ENCODE measurements around the gene SLC41A2. TPM values are rescaled to one million over a fixed set of nuclear protein-coding genes. Genes with fewer than 3 reads are reported as not detected.

The SLC41A2 gene
- total and polyA plus RNA-seq, 7 experiments from 2014 or later = 0.08 to 12.7 (median 2.1) TPM

- POLR2A ChIA-PET = no interaction called here
- no peak overlapping the region for H3K4me3 ChIP-seq (ENCODE audit: low read length)
These were observed 29.9 kb downstream of the SLC41A2 start for GRCh38 chr12:104928036-104928745.

GRCh38 chr12:104925501-104925900, 32.6 kb downstream of the SLC41A2 start:
- POLR2A ChIA-PET = no interaction called here
- CTCF ChIA-PET = no interaction called here
- no peak for DNase-seq
- Mint-ChIP-seq H3K27ac (no peak overlapping the region), H3K36me3 (peaks cover 0 to 22% (median 6%) of the 10 kb centered on the region in 5 donors), H3K27me3 (peaks cover 0 to 9% (median 0%) of the 10 kb centered on the region in 5 donors), H3K9me3 (peaks cover 0 to 20% (median 10%) of the 10 kb centered on the region in 11 donors), H3K4me1 (peaks cover 0 to 9% (median 0%) of the 10 kb centered on the region in 7 donors), H3K4me3 (no peak overlapping the region)
- H3K4me3 ChIP-seq (ENCODE audit: low read length) = no peak overlapping the region
- intact Hi-C loops (cut with micrococcal nuclease) = no loop called here
- H3K27me3 ChIP-seq (ENCODE audit: control insufficient read depth in 2 of 2, insufficient read depth in 2 of 2, low read length in 2 of 2) = no peaks in the 10 kb centered on the region
- no peaks in the 10 kb centered on the region for H3K36me3 ChIP-seq (ENCODE audit: control insufficient read depth in 2 of 3, insufficient read depth in 3 of 3, low read length in 3 of 3)
- peaks cover 0 to 4% (median 0%) of the 10 kb centered on the region in 3 experiments for H3K9me3 ChIP-seq (ENCODE audit: control insufficient read depth in 2 of 3, low read length in 3 of 3)
- no peak for ATAC-seq
- no peak overlapping the region for H3K27ac ChIP-seq (ENCODE audit: low read depth, low read length)
- H3K4me1 ChIP-seq (ENCODE audit: control insufficient read depth in 2 of 2, insufficient read depth in 2 of 2, low read length in 2 of 2) = no peaks in the 10 kb centered on the region

More at GRCh38 chr12:104928036-104928745, 29.9 kb downstream of the SLC41A2 start:
- intact Hi-C loops (cut with micrococcal nuclease) = no loop called here
- H3K4me1 Mint-ChIP-seq = peaks cover 0 to 23% (median 0%) of the 10 kb centered on the region in 7 donors
- CTCF ChIA-PET = no interaction called here
- peaks cover 0 to 12% (median 0%) of the 10 kb centered on the region in 5 donors for H3K36me3 Mint-ChIP-seq
- H3K9me3 Mint-ChIP-seq = peaks cover 0 to 2% (median 0%) of the 10 kb centered on the region in 11 donors
- DNase-seq (no peak), ATAC-seq (no peak)
- no peak overlapping the region for H3K27ac ChIP-seq (ENCODE audit: low read depth, low read length)
- H3K27ac Mint-ChIP-seq = no peak overlapping the region
- no peaks in the 10 kb centered on the region for H3K36me3 ChIP-seq (ENCODE audit: control insufficient read depth in 2 of 3, insufficient read depth in 3 of 3, low read length in 3 of 3)
- H3K27me3 Mint-ChIP-seq = peaks cover 0 to 4% (median 0%) of the 10 kb centered on the region in 5 donors
- H3K27me3 ChIP-seq (ENCODE audit: control insufficient read depth in 2 of 2, insufficient read depth in 2 of 2, low read length in 2 of 2) = no peaks in the 10 kb centered on the region
- no peak overlapping the region for H3K4me3 Mint-ChIP-seq
- H3K4me1 ChIP-seq (ENCODE audit: control insufficient read depth in 2 of 2, insufficient read depth in 2 of 2, low read length in 2 of 2) = no peaks in the 10 kb centered on the region
- H3K9me3 ChIP-seq (ENCODE audit: control insufficient read depth in 2 of 3, low read length in 3 of 3) = no peaks in the 10 kb centered on the region

- no peak overlapping the region for H3K27ac ChIP-seq (ENCODE audit: low read depth, low read length)
- H3K36me3 ChIP-seq (ENCODE audit: control insufficient read depth in 2 of 3, insufficient read depth in 3 of 3, low read length in 3 of 3) = no peaks in the 10 kb centered on the region
- H3K36me3 Mint-ChIP-seq = peaks cover 0 to 19% (median 6%) of the 10 kb centered on the region in 5 donors
- no peaks in the 10 kb centered on the region for H3K4me1 Mint-ChIP-seq
- no peaks in the 10 kb centered on the region for H3K27me3 ChIP-seq (ENCODE audit: control insufficient read depth in 2 of 2, insufficient read depth in 2 of 2, low read length in 2 of 2)
- no peak overlapping the region for H3K4me3 ChIP-seq (ENCODE audit: low read length)
- H3K27ac Mint-ChIP-seq = no peak overlapping the region
- ChIA-PET POLR2A (no interaction called here), CTCF (interaction anchor here (0.6 kb wide), 1 partner anchor 1505 kb away, joined by 3 read pairs; no protein-coding TSS in a partner anchor)
- peaks cover 0 to 30% (median 13%) of the 10 kb centered on the region in 11 donors for H3K9me3 Mint-ChIP-seq
- H3K4me3 Mint-ChIP-seq = no peak overlapping the region
- ATAC-seq (no peak), DNase-seq (no peak)
- no peaks in the 10 kb centered on the region for H3K4me1 ChIP-seq (ENCODE audit: control insufficient read depth in 2 of 2, insufficient read depth in 2 of 2, low read length in 2 of 2)
- intact Hi-C loops (cut with micrococcal nuclease) = no loop called here
- peaks cover 0 to 9% (median 0%) of the 10 kb centered on the region in 5 donors for H3K27me3 Mint-ChIP-seq
- peaks cover 0 to 4% (median 0%) of the 10 kb centered on the region in 3 experiments for H3K9me3 ChIP-seq (ENCODE audit: control insufficient read depth in 2 of 3, low read length in 3 of 3)
These were observed 36.8 kb downstream of the SLC41A2 start for GRCh38 chr12:104921340-104921739.

GRCh38 chr12:104911942-104912341, 46.1 kb downstream of the SLC41A2 start:
- H3K4me3 ChIP-seq (ENCODE audit: low read length) = no peak overlapping the region
- H3K27ac ChIP-seq (ENCODE audit: low read depth, low read length) = no peak overlapping the region
- no peaks in the 10 kb centered on the region for H3K36me3 Mint-ChIP-seq
- no peaks in the 10 kb centered on the region for H3K4me1 Mint-ChIP-seq
- ATAC-seq (no peak), DNase-seq (no peak)
- peaks cover 0 to 5% (median 0%) of the 10 kb centered on the region in 5 donors for H3K27me3 Mint-ChIP-seq
- H3K27me3 ChIP-seq (ENCODE audit: control insufficient read depth in 2 of 2, insufficient read depth in 2 of 2, low read length in 2 of 2) = no peaks in the 10 kb centered on the region
- no peaks in the 10 kb centered on the region for H3K9me3 Mint-ChIP-seq
- H3K36me3 ChIP-seq (ENCODE audit: control insufficient read depth in 2 of 3, insufficient read depth in 3 of 3, low read length in 3 of 3) = no peaks in the 10 kb centered on the region
- ChIA-PET POLR2A (no interaction called here), CTCF (no interaction called here)
- intact Hi-C loops (cut with micrococcal nuclease) = no loop called here
- no peaks in the 10 kb centered on the region for H3K9me3 ChIP-seq (ENCODE audit: control insufficient read depth in 2 of 3, low read length in 3 of 3)
- H3K4me1 ChIP-seq (ENCODE audit: control insufficient read depth in 2 of 2, insufficient read depth in 2 of 2, low read length in 2 of 2) = no peaks in the 10 kb centered on the region
- H3K4me3 Mint-ChIP-seq = no peak overlapping the region
- H3K27ac Mint-ChIP-seq = no peak overlapping the region

- no peak overlapping the region for H3K4me3 Mint-ChIP-seq
- Histone ChIP-seq H3K4me1 (ENCODE audit: control insufficient read depth in 2 of 2, insufficient read depth in 2 of 2, low read length in 2 of 2) (no peaks in the 10 kb centered on the region), H3K4me3 (ENCODE audit: low read length) (no peak overlapping the region), H3K36me3 (ENCODE audit: control insufficient read depth in 2 of 3, insufficient read depth in 3 of 3, low read length in 3 of 3) (no peaks in the 10 kb centered on the region), H3K27ac (ENCODE audit: low read depth, low read length) (no peak overlapping the region), H3K9me3 (ENCODE audit: control insufficient read depth in 2 of 3, low read length in 3 of 3) (no peaks in the 10 kb centered on the region), H3K27me3 (ENCODE audit: control insufficient read depth in 2 of 2, insufficient read depth in 2 of 2, low read length in 2 of 2) (no peaks in the 10 kb centered on the region)
- ChIA-PET POLR2A (no interaction called here), CTCF (no interaction called here)
- no peaks in the 10 kb centered on the region for H3K9me3 Mint-ChIP-seq
- no peaks in the 10 kb centered on the region for H3K36me3 Mint-ChIP-seq
- H3K27ac Mint-ChIP-seq = peak overlapping the region in 1 of 9 donors; percentile 14
- ATAC-seq (no peak), DNase-seq (no peak)
- intact Hi-C loops (cut with micrococcal nuclease) = no loop called here
- no peaks in the 10 kb centered on the region for H3K4me1 Mint-ChIP-seq
- peaks cover 0 to 5% (median 0%) of the 10 kb centered on the region in 5 donors for H3K27me3 Mint-ChIP-seq
These were observed 47.8 kb downstream of the SLC41A2 start for GRCh38 chr12:104910196-104910840.

- no peaks in the 10 kb centered on the region for H3K9me3 Mint-ChIP-seq
- no peak overlapping the region for H3K27ac Mint-ChIP-seq
- Histone ChIP-seq H3K27ac (ENCODE audit: low read depth, low read length) (no peak overlapping the region), H3K9me3 (ENCODE audit: control insufficient read depth in 2 of 3, low read length in 3 of 3) (no peaks in the 10 kb centered on the region), H3K4me1 (ENCODE audit: control insufficient read depth in 2 of 2, insufficient read depth in 2 of 2, low read length in 2 of 2) (no peaks in the 10 kb centered on the region), H3K36me3 (ENCODE audit: control insufficient read depth in 2 of 3, insufficient read depth in 3 of 3, low read length in 3 of 3) (no peaks in the 10 kb centered on the region), H3K4me3 (ENCODE audit: low read length) (no peak overlapping the region), H3K27me3 (ENCODE audit: control insufficient read depth in 2 of 2, insufficient read depth in 2 of 2, low read length in 2 of 2) (no peaks in the 10 kb centered on the region)
- ChIA-PET POLR2A (no interaction called here), CTCF (no interaction called here)
- DNase-seq (no peak), ATAC-seq (no peak)
- H3K4me3 Mint-ChIP-seq = no peak overlapping the region
- H3K4me1 Mint-ChIP-seq = no peaks in the 10 kb centered on the region
- intact Hi-C loops (cut with micrococcal nuclease) = no loop called here
- H3K27me3 Mint-ChIP-seq = peaks cover 0 to 5% (median 0%) of the 10 kb centered on the region in 5 donors
- H3K36me3 Mint-ChIP-seq = no peaks in the 10 kb centered on the region
These were observed 48.3 kb downstream of the SLC41A2 start for GRCh38 chr12:104909761-104910160.

Measured in naive thymus-derived CD4-positive, alpha-beta T cell (primary cell).